GM13976 (cell line): Measurements from ENCODE around the gene MAP2K7.

Source experiments
- DNase-seq: peaks from one replicate; pipeline ENCODE4 v3.0.0; 2012; ENCODE audit warnings: low spot score
- in situ Hi-C: fragments of 300-500 bp; cut with MboI; formaldehyde crosslinking; loops from one replicate; pipeline ENCODE4 v1.12.0; 2022; ENCODE audit warnings: low sequenced_read_pairs, mixed read lengths, inconsistent platforms; ENCODE audit not compliant: unreplicated experiment
- TF ChIP-seq, protein P1 (sequence below): IDR thresholded peaks from 2 replicates; pipeline ENCODE4 v1.5.1; 2012; ENCODE audit warnings: borderline replicate concordance, mild to moderate bottlenecking; ENCODE audit not compliant: insufficient read depth; ENCODE audit errors: extremely low read depth, missing control alignments, control extremely low read depth

MAP2K7 gene

DNA sequence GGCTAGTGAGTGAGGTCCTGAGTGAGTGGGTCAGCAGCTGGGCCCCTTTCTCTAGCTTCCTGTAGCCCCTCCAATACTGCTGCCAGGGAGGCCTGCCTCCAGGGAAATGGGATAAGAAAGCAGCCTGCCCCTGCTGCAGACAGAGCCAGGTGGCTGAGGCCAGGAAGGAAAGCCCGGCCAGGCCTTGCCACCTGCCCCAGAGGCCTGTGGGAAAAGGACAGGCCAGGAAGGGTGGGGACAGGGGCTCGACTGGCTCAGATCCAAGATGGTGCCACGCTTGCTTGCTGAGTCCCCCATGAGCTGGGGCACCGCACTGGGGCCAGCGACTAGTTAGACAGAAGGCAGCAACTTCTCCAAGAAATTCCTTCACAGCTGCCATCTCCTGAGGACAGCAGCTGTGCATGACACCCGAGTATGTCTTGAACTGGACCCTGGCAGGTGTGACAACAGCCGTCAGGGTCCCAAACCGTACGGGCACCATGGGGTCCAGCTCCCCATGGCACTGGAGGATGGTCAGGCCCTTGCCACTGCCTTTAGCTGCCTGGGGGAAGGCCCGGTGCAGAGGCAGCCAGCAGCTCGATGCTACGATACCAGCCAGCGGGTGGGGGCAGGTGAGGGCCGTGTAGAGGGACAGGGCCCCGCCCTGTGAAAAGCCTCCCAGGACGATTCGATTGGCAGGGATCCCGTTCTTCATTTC, 24.4 kb upstream of the MAP2K7 start:
- DNase-seq: no peak
- in situ Hi-C loops: no loop called here

DNA sequence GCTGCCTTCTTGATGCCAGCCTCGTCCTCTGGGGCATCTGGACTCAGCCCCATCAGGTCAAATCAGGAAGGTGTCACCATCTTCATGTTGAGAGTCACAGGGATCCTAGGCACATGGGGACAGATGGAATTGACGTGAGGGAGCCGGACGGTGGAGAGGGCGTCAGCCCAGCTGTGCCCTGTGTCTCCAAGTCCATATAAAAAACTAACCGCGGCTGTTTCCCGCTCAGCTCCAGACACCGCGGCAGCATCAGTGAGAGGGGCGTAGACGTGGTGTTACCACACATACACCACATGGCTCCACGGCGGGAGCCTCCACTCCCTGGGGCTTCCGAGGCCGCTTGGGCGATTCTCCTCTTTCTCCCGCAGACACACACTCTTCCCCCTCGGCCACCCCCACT, 23.8 kb upstream of the MAP2K7 start:
- in situ Hi-C loops: no loop called here
- TF ChIP-seq, protein P1, sequence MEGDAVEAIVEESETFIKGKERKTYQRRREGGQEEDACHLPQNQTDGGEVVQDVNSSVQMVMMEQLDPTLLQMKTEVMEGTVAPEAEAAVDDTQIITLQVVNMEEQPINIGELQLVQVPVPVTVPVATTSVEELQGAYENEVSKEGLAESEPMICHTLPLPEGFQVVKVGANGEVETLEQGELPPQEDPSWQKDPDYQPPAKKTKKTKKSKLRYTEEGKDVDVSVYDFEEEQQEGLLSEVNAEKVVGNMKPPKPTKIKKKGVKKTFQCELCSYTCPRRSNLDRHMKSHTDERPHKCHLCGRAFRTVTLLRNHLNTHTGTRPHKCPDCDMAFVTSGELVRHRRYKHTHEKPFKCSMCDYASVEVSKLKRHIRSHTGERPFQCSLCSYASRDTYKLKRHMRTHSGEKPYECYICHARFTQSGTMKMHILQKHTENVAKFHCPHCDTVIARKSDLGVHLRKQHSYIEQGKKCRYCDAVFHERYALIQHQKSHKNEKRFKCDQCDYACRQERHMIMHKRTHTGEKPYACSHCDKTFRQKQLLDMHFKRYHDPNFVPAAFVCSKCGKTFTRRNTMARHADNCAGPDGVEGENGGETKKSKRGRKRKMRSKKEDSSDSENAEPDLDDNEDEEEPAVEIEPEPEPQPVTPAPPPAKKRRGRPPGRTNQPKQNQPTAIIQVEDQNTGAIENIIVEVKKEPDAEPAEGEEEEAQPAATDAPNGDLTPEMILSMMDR: no peak
- no peak for DNase-seq

More for the DNA sequence above, 24.4 kb upstream of the MAP2K7 start:
- TF ChIP-seq, protein P1: no peak

DNA sequence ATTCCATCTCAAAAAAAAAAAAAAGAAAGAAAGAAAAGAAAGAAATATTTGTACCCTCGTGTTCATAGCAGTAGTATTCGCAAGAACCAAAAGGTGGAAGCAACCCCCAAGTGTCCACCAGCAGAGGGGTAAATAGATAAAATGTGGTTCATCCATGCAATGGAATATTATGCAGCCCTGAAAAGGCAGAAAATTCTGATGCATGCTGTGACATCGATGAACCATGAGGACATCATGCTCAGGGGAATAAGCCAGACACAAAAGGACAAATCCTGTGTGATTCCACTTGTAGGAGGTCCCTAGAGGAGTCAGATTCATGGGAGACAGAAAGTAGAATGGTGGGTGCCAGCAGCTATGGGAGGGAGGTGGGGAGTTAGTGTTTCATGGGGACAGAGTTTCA, 21.8 kb upstream of the MAP2K7 start:
- in situ Hi-C loops: no loop called here
- TF ChIP-seq, protein P1: no peak

DNA sequence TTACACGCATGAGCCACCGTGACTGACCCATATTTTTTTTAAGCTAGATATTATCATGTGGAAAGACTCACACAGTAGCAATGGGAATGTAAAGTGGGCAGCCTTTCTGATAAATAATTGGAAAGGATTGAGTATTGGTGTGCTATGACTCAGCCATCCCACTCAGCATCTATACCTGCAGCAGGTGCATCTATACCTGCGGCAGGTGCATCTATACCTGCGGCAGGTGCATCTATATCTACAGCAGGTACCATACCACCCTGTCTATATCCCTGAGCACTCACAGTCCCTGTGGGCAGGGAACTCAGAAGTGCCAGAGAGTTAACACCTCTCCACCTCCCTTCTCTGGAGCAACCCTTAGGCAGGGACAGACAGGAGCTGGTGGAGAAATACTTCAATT, 20.6 kb upstream of the MAP2K7 start:
- DNase-seq: no peak
- TF ChIP-seq, protein P1: no peak
- in situ Hi-C loops: no loop called here

More for the DNA sequence above, 21.8 kb upstream of the MAP2K7 start:
- DNase-seq: no peak

DNA sequence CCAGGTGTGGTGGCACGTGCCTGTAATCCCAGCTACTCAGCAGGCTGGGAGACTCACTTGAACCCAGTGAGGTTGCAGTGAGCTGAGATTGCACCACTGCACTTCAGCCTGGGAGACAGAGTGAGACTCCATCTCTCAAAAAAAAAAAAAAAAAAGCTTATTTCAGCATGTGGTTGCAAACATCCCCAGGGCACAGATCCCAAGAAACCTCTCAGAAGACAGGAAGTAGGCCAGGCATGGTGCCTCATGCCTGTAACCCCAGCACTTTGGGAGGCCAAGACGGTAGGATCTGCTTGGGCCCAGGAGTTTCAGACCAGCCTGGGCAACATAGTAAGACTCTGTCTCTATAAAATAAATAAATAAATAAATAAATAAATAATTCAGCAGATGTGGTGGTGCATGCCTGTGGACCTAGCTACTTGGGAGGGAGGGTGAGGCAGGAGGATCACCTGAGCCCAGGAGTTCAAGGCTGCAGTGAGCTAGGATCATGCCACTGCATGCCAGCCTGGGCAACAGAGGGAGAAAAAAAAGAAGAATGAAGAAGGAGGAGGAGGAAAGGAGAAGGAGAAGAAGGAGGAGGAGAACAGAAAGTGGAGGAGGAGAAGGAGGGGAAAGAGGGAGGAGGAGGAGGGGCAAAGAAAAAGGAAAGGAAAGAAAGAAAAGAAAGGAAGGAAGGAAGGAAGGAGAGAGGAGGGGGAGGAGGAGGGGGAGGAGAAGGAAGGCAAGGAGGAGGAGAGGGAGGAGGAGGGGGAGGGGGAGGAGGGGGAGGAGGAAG, 19.7 kb upstream of the MAP2K7 start:
- TF ChIP-seq, protein P1: no peak
- in situ Hi-C loops: no loop called here
- DNase-seq: no peak

DNA sequence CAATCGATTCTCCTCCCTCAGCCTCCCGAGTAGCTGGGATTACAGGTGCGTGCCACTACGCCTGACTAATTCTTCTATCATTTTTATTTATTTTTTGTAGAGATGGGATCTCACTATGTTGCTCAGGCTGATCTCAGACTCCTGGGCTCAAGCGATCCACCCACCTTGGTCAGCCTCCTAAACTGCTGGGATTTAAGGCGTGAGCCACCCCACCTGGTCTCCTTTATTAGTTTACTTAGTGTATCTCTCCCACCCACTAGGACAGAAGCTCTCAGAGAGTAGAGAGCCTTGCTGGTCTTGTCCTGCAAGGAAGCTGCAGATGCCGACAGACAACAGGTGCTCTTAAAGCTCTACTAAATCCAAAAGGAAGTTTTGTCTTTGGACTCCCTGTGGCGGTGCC, 17.9 kb upstream of the MAP2K7 start:
- DNase-seq: no peak
- TF ChIP-seq, protein P1: no peak
- in situ Hi-C loops: no loop called here
